H1 (cell line): ENCODE data around the gene MYH3. TPM values are rescaled to one million over a fixed set of nuclear protein-coding genes. Genes with fewer than 3 reads are reported as not detected.

Experiments
- CTCF ChIA-PET: fragments of 300-600 bp; sonication (Branson Sonifier 250); formaldehyde crosslinking; loops from one replicate; lab custom pipeline; 2021; ENCODE audit not compliant: partially characterized antibody; lab: Charles Lee
- POLR2A ChIA-PET: fragments of 300-600 bp; sonication (Branson Sonifier 250); formaldehyde crosslinking; loops from one replicate; lab custom pipeline; 2021; ENCODE audit warnings: inconsistent platforms; ENCODE audit not compliant: partially characterized antibody; lab: Charles Lee
- DNase-seq, 2 experiments: peaks; one replicate each; pipeline versions ENCODE4 v3.0.0 to v3.0.0-alpha.2; 2010 to 2022; ENCODE audit warnings: low spot score in 2 of 2, low read depth in 1 of 2, mixed read lengths in 1 of 2
- FAIRE-seq: peaks from 2 replicates; lab custom pipeline; 2011; peaks lifted over from hg19 to GRCh38; lab: Jason Lieb, UNC
- H2AFZ ChIP-seq: 2 replicates; pipeline ENCODE4 v1.8.1; 2012; ENCODE audit warnings: low read length, inconsistent platforms
- H2AK5ac ChIP-seq: 2 replicates; pipeline ENCODE4 v1.6.1; 2013; ENCODE audit warnings: low read depth, low read length
- H2BK120ac ChIP-seq: replicated peaks from 2 replicates; pipeline ENCODE3; 2013; ENCODE audit warnings: low read depth, low read length, inconsistent platforms
- H2BK12ac ChIP-seq: 2 replicates; pipeline ENCODE4 v1.6.1; 2013; ENCODE audit warnings: low read depth, low read length
- H2BK15ac ChIP-seq: 2 replicates; pipeline ENCODE4 v1.6.1; 2013; ENCODE audit warnings: low read length
- H2BK20ac ChIP-seq: 2 replicates; pipeline ENCODE4 v1.6.1; 2013; ENCODE audit warnings: low read length
- H2BK5ac ChIP-seq: 2 replicates; pipeline ENCODE4 v1.6.1; 2013; ENCODE audit warnings: low read depth, low read length
- H3K14ac ChIP-seq: 2 replicates; pipeline ENCODE4 v1.6.1; 2013; ENCODE audit warnings: inconsistent platforms; ENCODE audit not compliant: insufficient read length
- H3K18ac ChIP-seq: 2 replicates; pipeline ENCODE4 v1.6.1; 2013; ENCODE audit warnings: low read length; ENCODE audit errors: extremely low read depth
- H3K23ac ChIP-seq: 2 replicates; pipeline ENCODE4 v1.6.1; 2013; ENCODE audit warnings: inconsistent platforms; ENCODE audit not compliant: insufficient read length
- H3K23me2 ChIP-seq: 2 replicates; pipeline ENCODE4 v1.6.1; 2013; ENCODE audit warnings: low read depth, low read length
- H3K27ac ChIP-seq: 2 replicates; pipeline ENCODE4 v1.6.1; 2011; ENCODE audit warnings: low read depth, low read length, inconsistent platforms
- H3K27me3 ChIP-seq, 4 experiments: replicated peaks in 1 of 4; 1 replicate in 1 of 4; 2 replicates in 3 of 4; pipeline versions ENCODE4 v1.6.1 to v1.8.1; 2011 to 2013; ENCODE audit warnings: low read length in 3 of 4, mild to moderate bottlenecking in 3 of 4, inconsistent platforms in 2 of 4, mixed read lengths in 2 of 4, moderate library complexity in 1 of 4; ENCODE audit not compliant: control insufficient read depth in 3 of 4, insufficient read depth in 3 of 4; ENCODE audit errors: extremely low read depth in 1 of 4
- H3K36me3 ChIP-seq, 4 experiments: 2 replicates each; pipeline versions ENCODE4 v1.6.1 to v1.8.1; 2011 to 2013; ENCODE audit warnings: mild to moderate bottlenecking in 4 of 4, low read length in 3 of 4, moderate library complexity in 2 of 4, control low read depth in 1 of 4, inconsistent platforms in 1 of 4; ENCODE audit not compliant: insufficient read depth in 4 of 4, control insufficient read depth in 2 of 4
- H3K4ac ChIP-seq: replicated peaks from 2 replicates; pipeline ENCODE3; 2013; ENCODE audit warnings: low read length, low read depth, mixed read lengths, inconsistent platforms; ENCODE audit not compliant: insufficient read length
- H3K4me1 ChIP-seq, 4 experiments: replicated peaks in 1 of 4; 1 replicate in 1 of 4; 2 replicates in 3 of 4; pipeline versions ENCODE4 v1.6.1 to v1.8.1; 2011 to 2013; ENCODE audit warnings: low read length in 3 of 4, inconsistent platforms in 2 of 4, mixed read lengths in 1 of 4; ENCODE audit not compliant: insufficient read depth in 4 of 4, control insufficient read depth in 3 of 4
- H3K4me2 ChIP-seq, 2 experiments: 2 replicates each; pipeline versions ENCODE4 v1.6.1 to v1.8.1; 2011 to 2013; ENCODE audit warnings: low read depth in 2 of 2, low read length in 2 of 2, control low read depth in 1 of 2, inconsistent platforms in 1 of 2, mild to moderate bottlenecking in 1 of 2; ENCODE audit not compliant: insufficient read depth in 1 of 2
- H3K4me3 ChIP-seq, 4 experiments: fragments of 200-600, 300-600 bp in 1 of 4; sonication (generic), shearing (Covaris generic), sonication (Bioruptor Twin) in 1 of 4; 2 replicates each; pipeline versions ENCODE4 v1.5.1 to v1.8.1; 2011 to 2016; ENCODE audit warnings: low read length in 4 of 4, low read depth in 3 of 4, control low read depth in 2 of 4, inconsistent platforms in 2 of 4, mild to moderate bottlenecking in 2 of 4, mixed read lengths in 1 of 4, moderate library complexity in 1 of 4; ENCODE audit not compliant: insufficient read depth in 2 of 4; ENCODE audit errors: extremely low read depth in 1 of 4
- H3K56ac ChIP-seq: replicated peaks from 2 replicates; pipeline ENCODE3; 2013; ENCODE audit warnings: low read depth, mild to moderate bottlenecking, mixed read lengths, low read length, inconsistent platforms; ENCODE audit not compliant: insufficient read length
- H3K79me1 ChIP-seq: 2 replicates; pipeline ENCODE4 v1.6.1; 2013; ENCODE audit warnings: low read depth, low read length, control low read depth
- H3K79me2 ChIP-seq, 2 experiments: 2 replicates each; pipeline versions ENCODE4 v1.6.1 to v1.8.1; 2012 to 2013; ENCODE audit warnings: low read length in 2 of 2, mild to moderate bottlenecking in 2 of 2, inconsistent platforms in 1 of 2; ENCODE audit not compliant: insufficient read depth in 2 of 2, control insufficient read depth in 1 of 2
- H3K9ac ChIP-seq, 4 experiments: replicated peaks in 1 of 4; 1 replicate in 1 of 4; 2 replicates in 3 of 4; pipeline versions ENCODE4 v1.6.1 to v1.8.1; 2011 to 2013; ENCODE audit warnings: low read depth in 3 of 4, low read length in 3 of 4, control low read depth in 2 of 4, mild to moderate bottlenecking in 2 of 4, moderate library complexity in 2 of 4, inconsistent platforms in 1 of 4; ENCODE audit errors: extremely low read depth in 1 of 4
- H3K9me3 ChIP-seq, 2 experiments: 2 replicates each; pipeline versions ENCODE4 v1.6.1 to v1.8.1; 2012 to 2013; ENCODE audit warnings: mild to moderate bottlenecking in 2 of 2, moderate library complexity in 2 of 2, control low read depth in 1 of 2, inconsistent platforms in 1 of 2, low read depth in 1 of 2, low read length in 1 of 2, mixed read lengths in 1 of 2; ENCODE audit not compliant: insufficient read depth in 2 of 2
- H4K20me1 ChIP-seq, 2 experiments: replicated peaks in 1 of 2; 2 replicates each; pipeline versions ENCODE3 to v1.8.1; 2011 to 2013; ENCODE audit warnings: inconsistent platforms in 2 of 2, low read length in 2 of 2, mild to moderate bottlenecking in 1 of 2; ENCODE audit not compliant: insufficient read depth in 2 of 2, control insufficient read depth in 1 of 2
- H4K5ac ChIP-seq: 2 replicates; pipeline ENCODE4 v1.6.1; 2013; ENCODE audit warnings: low read length, low read depth, mixed read lengths, inconsistent platforms; ENCODE audit not compliant: insufficient read length
- H4K8ac ChIP-seq: 2 replicates; pipeline ENCODE4 v1.8.0; 2013; ENCODE audit warnings: mild to moderate bottlenecking, moderate library complexity, low read length, inconsistent platforms; ENCODE audit not compliant: insufficient read depth; ENCODE audit errors: extremely low read depth
- H4K91ac ChIP-seq: replicated peaks from 2 replicates; pipeline ENCODE3; 2013; ENCODE audit warnings: low read length, mixed read lengths, inconsistent platforms; ENCODE audit not compliant: insufficient read length
- BACH1 ChIP-seq: IDR thresholded peaks from 2 replicates; pipeline ENCODE4 v1.6.1; 2012; ENCODE audit warnings: low read length, improper control_type of control experiment
- CTCF ChIP-seq, 3 experiments: IDR thresholded peaks; 1 replicate in 2 of 3; 2 replicates in 1 of 3; pipeline versions ENCODE4 v1.5.1 to v1.6.1; 2011; ENCODE audit warnings: low read length in 3 of 3, mild to moderate bottlenecking in 3 of 3, inconsistent platforms in 2 of 3, low read depth in 1 of 3, moderate library complexity in 1 of 3; ENCODE audit not compliant: insufficient read depth in 1 of 3; ENCODE audit errors: control extremely low read depth in 1 of 3
- KDM1A ChIP-seq: fragments of 200-600, 300-600 bp; sonication (generic); IDR thresholded peaks from 2 replicates; pipeline ENCODE4 v1.7.1; 2016; ENCODE audit warnings: mild to moderate bottlenecking, low read length, borderline replicate concordance
- MAFK ChIP-seq: IDR thresholded peaks from 2 replicates; pipeline ENCODE4 v1.6.1; 2012; ENCODE audit warnings: low read depth, mild to moderate bottlenecking, improper control_type of control experiment, low read length
- POU5F1 ChIP-seq: IDR thresholded peaks from 2 replicates; pipeline ENCODE4 v1.6.1; 2011; ENCODE audit warnings: low read depth, mild to moderate bottlenecking, low read length, moderate library complexity
- RAD21 ChIP-seq, 2 experiments: IDR thresholded peaks in 1 of 2; conservative IDR thresholded peaks in 1 of 2; 2 replicates each; pipeline ENCODE4 v1.6.1; 2011; ENCODE audit warnings: low read depth in 2 of 2, low read length in 2 of 2, improper control_type of control experiment in 1 of 2, inconsistent platforms in 1 of 2, mild to moderate bottlenecking in 1 of 2, moderate library complexity in 1 of 2
- SP4 ChIP-seq: IDR thresholded peaks from 2 replicates; pipeline ENCODE4 v1.6.1; 2012; ENCODE audit warnings: low read length, inconsistent platforms
- WGBS, 2 experiments: shearing (Covaris generic) in 1 of 2; methylation state at CpG; one replicate each; pipeline versions ENCODE4 v1.1.6 to v1.1.7; 2013 to 2015; ENCODE audit warnings: low lambda C conversion rate in 2 of 2, mixed read lengths in 2 of 2, inconsistent platforms in 1 of 2, low coverage in 1 of 2, missing lambda C conversion rate in 1 of 2; ENCODE audit not compliant: insufficient replicate concordance in 2 of 2, insufficient coverage in 1 of 2, insufficient read length in 1 of 2; ENCODE audit errors: extremely low coverage in 1 of 2, missing lambda C conversion rate in 1 of 2; 5-methylcytosine and 5-hydroxymethylcytosine counted together
- polyA plus RNA-seq, 7 experiments: library from polyadenylated mRNA; depleted of rRNA in 3 of 7; stranded (reverse) in 5 of 7; unstranded in 2 of 7; fragments of >200 nt in 5 of 7; fragments of 200-250 nt in 2 of 7; gene quantifications; 1 replicate in 5 of 7; 2 replicates in 1 of 7; 4 replicates in 1 of 7; pipeline versions ENCODE4 v1.2.1 to v1.2.3, GENCODE V29; 2011 to 2013; ENCODE audit warnings: missing spikeins in 2 of 7, mixed read lengths in 2 of 7
- total RNA-seq: library from RNA; stranded (reverse); fragmentation: NEBNext Ultra II Directional; extraction: Animal tissue kit (Norgen Biotek cat#: 25700); gene quantifications from 2 replicates; pipeline ENCODE4 v1.2.1, GENCODE V29; 2021

The MYH3 gene
- total and polyA plus RNA-seq, 2 of the 8 experiments (the other 6 are each of a cell fraction or from before 2014, with no cell fraction given), result 0.65 to 1.8 TPM

DNA sequence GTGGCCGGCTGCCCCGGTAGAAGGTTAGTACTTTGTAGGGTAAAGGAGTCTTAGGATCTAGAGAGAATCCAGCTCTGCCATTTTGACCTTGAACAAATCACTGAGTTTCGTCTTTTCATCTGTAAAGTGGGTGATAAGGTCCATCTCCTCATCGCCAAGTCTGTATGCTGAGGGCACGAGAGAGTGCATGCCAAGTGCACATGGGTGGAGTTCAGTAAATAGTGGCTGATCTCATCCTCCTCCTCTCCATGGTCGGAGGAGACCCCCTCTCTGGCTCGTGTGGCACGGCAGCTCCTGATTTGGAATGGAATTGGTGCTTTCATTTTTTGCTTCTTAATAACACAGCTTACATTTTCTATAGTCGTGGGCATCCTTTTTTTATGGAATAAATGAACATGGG, 30.7 kb downstream of the MYH3 start:
- DNase-seq (no peak), FAIRE-seq (no peak)
- H4K8ac ChIP-seq, result no peak overlapping the region
- no peak overlapping the region for H3K56ac ChIP-seq
- no peak overlapping the region for H4K91ac ChIP-seq
- H2AFZ ChIP-seq, result no peak overlapping the region
- H3K4me3 ChIP-seq, result no peak overlapping the region
- no peak overlapping the region for H3K14ac ChIP-seq
- no peak overlapping the region for H3K23ac ChIP-seq
- H3K9me3 ChIP-seq, result no peaks in the 10 kb centered on the region
- no peak overlapping the region for H2BK120ac ChIP-seq
- no peak overlapping the region for H2BK12ac ChIP-seq
- H3K27me3 ChIP-seq, result no peaks in the 10 kb centered on the region
- no peak for TF ChIP-seq BACH1
- no peak for TF ChIP-seq CTCF (IDR thresholded peaks at IDR 0.05; ENCODE audit: control extremely low read depth in 1 of 3, insufficient read depth in 1 of 3, low read depth in 1 of 3, low read length in 3 of 3)
- no peak for TF ChIP-seq MAFK
- TF ChIP-seq RAD21 (IDR thresholded peaks at IDR 0.05 in 1 of 2, conservative IDR thresholded peaks at IDR 0.05 in 1 of 2; ENCODE audit: low read depth in 2 of 2, low read length in 2 of 2), result no peak
- no peak for TF ChIP-seq POU5F1
- no peak for TF ChIP-seq SP4
- no peak for TF ChIP-seq KDM1A
- no peak overlapping the region for H2BK15ac ChIP-seq
- peaks cover 1% of the 10 kb centered on the region; the same call in 1 of the 2 replicates for H3K23me2 ChIP-seq
- ChIA-PET POLR2A (interaction anchor here (1.0 kb wide), 1 partner anchor 10 kb away, joined by 3 read pairs; no protein-coding TSS in a partner anchor), CTCF (interaction anchor here (0.7 to 21.3 kb wide), 5 partner anchors 9 to 310 kb away, joined by 3 to 323 read pairs (median 3); no protein-coding TSS in a partner anchor)
- no peak overlapping the region for H4K5ac ChIP-seq
- no peak overlapping the region for H3K18ac ChIP-seq
- H3K79me1 ChIP-seq, result no peaks in the 10 kb centered on the region
- no peak overlapping the region for H3K27ac ChIP-seq
- H3K4me2 ChIP-seq, result no peak overlapping the region
- WGBS, 2 experiments, result 90% methylated on average over 9 of the region's 9 CpGs; no CpG with 5 or more reads in 1 of the 2 experiments
- no peak overlapping the region for H2AK5ac ChIP-seq
- H2BK20ac ChIP-seq, result no peak overlapping the region
- no peak overlapping the region for H2BK5ac ChIP-seq
- no peak overlapping the region for H3K4ac ChIP-seq
- H3K36me3 ChIP-seq, result no peaks in the 10 kb centered on the region; a peak in 1 of 8 replicates
- no peaks in the 10 kb centered on the region for H3K4me1 ChIP-seq
- no peaks in the 10 kb centered on the region for H3K79me2 ChIP-seq
- no peak overlapping the region for H3K9ac ChIP-seq
- no peaks in the 10 kb centered on the region for H4K20me1 ChIP-seq
